Liver (tissue), 9 donors: ENCODE results near the gene CHRNA9. TPM values are rescaled to one million over a fixed set of nuclear protein-coding genes. Genes with fewer than 3 reads are reported as not detected.

Experiments
- DNase-seq: peaks from one replicate; pipeline ENCODE4 v3.0.0-alpha.2; 2017; ENCODE audit warnings: low spot score
- H3K27ac ChIP-seq, 2 donors: one replicate each; pipeline ENCODE4 v1.7.0; 2013; ENCODE audit warnings: inconsistent platforms in 2 of 2, low read length in 2 of 2, control low read depth in 1 of 2, low read depth in 1 of 2, mild to moderate bottlenecking in 1 of 2
- H3K27me3 ChIP-seq, 4 donors: one replicate each; pipeline versions ENCODE4 v1.6.1 to v1.7.0; 2013; ENCODE audit warnings: low read length in 3 of 4, inconsistent platforms in 1 of 4, mild to moderate bottlenecking in 1 of 4, moderate library complexity in 1 of 4; ENCODE audit not compliant: control insufficient read depth in 4 of 4, insufficient read depth in 4 of 4
- H3K36me3 ChIP-seq, 4 donors: one replicate each; pipeline versions ENCODE4 v1.6.1 to v1.7.0; 2013; ENCODE audit warnings: low read length in 3 of 4, mild to moderate bottlenecking in 3 of 4, low read depth in 1 of 4, moderate library complexity in 1 of 4; ENCODE audit not compliant: control insufficient read depth in 4 of 4, insufficient read depth in 3 of 4
- H3K4me1 ChIP-seq, 4 donors: one replicate each; pipeline versions ENCODE4 v1.6.1 to v1.7.0; 2013; ENCODE audit warnings: low read length in 3 of 4, mild to moderate bottlenecking in 3 of 4, moderate library complexity in 1 of 4; ENCODE audit not compliant: control insufficient read depth in 4 of 4, insufficient read depth in 4 of 4
- H3K4me3 ChIP-seq, 3 donors: one replicate each; pipeline versions ENCODE4 v1.6.1 to v1.7.0; 2013; ENCODE audit warnings: low read length in 3 of 3, control low read depth in 1 of 3, low read depth in 1 of 3, mild to moderate bottlenecking in 1 of 3
- H3K9ac ChIP-seq, 2 donors: one replicate each; pipeline ENCODE4 v1.7.0; 2013; ENCODE audit warnings: low read length in 2 of 2, mild to moderate bottlenecking in 2 of 2, moderate library complexity in 2 of 2, control low read depth in 1 of 2, low read depth in 1 of 2
- H3K9me3 ChIP-seq, 4 donors: one replicate each; pipeline versions ENCODE4 v1.6.1 to v1.7.0; 2013; ENCODE audit warnings: low read length in 3 of 4; ENCODE audit not compliant: control insufficient read depth in 4 of 4
- ATF3 ChIP-seq: IDR thresholded peaks from 2 replicates; pipeline ENCODE4 v1.6.1; 2016; ENCODE audit warnings: antibody characterized with exemption
- FOXA1 ChIP-seq: IDR thresholded peaks from 2 replicates; pipeline ENCODE4 v1.6.1; 2016; ENCODE audit warnings: antibody characterized with exemption
- FOXA2 ChIP-seq: IDR thresholded peaks from 2 replicates; pipeline ENCODE4 v1.6.1; 2016; ENCODE audit warnings: antibody characterized with exemption
- HNF4A ChIP-seq, 2 donors: conservative IDR thresholded peaks; 2 replicates each; pipeline ENCODE4 v1.6.1; 2016; ENCODE audit warnings: antibody characterized with exemption in 2 of 2, mild to moderate bottlenecking in 2 of 2
- HNF4G ChIP-seq: IDR thresholded peaks from 2 replicates; pipeline ENCODE4 v1.6.1; 2016; ENCODE audit warnings: antibody characterized with exemption
- JUND ChIP-seq, 2 donors: IDR thresholded peaks; 2 replicates each; pipeline ENCODE4 v1.6.1; 2016; ENCODE audit warnings: antibody characterized with exemption in 2 of 2
- MAX ChIP-seq: IDR thresholded peaks from 2 replicates; pipeline ENCODE4 v1.6.1; 2016; ENCODE audit warnings: antibody characterized with exemption
- NR2F2 ChIP-seq: IDR thresholded peaks from 2 replicates; pipeline ENCODE4 v1.6.1; 2016; ENCODE audit warnings: antibody characterized with exemption
- RAD21 ChIP-seq, 2 donors: IDR thresholded peaks; 2 replicates each; pipeline ENCODE4 v1.6.1; 2016; ENCODE audit warnings: antibody characterized with exemption in 2 of 2, mild to moderate bottlenecking in 2 of 2
- REST ChIP-seq: IDR thresholded peaks from 2 replicates; pipeline ENCODE4 v1.6.1; 2016; ENCODE audit warnings: antibody characterized with exemption, mild to moderate bottlenecking
- RXRA ChIP-seq, 2 donors: IDR thresholded peaks; 2 replicates each; pipeline ENCODE4 v1.6.1; 2017 to 2018; ENCODE audit warnings: antibody characterized with exemption in 2 of 2, mild to moderate bottlenecking in 1 of 2
- TAF1 ChIP-seq: conservative IDR thresholded peaks from 2 replicates; pipeline ENCODE4 v1.6.1; 2016; ENCODE audit warnings: antibody characterized with exemption, mild to moderate bottlenecking
- ZBTB33 ChIP-seq: IDR thresholded peaks from 2 replicates; pipeline ENCODE4 v1.6.1; 2016; ENCODE audit warnings: antibody characterized with exemption
- WGBS: extraction: QIAGEN DNeasy Blood & Tissue Kit; methylation state at CpG from one replicate; pipeline ENCODE4 v1.1.7; 2013; 5-methylcytosine and 5-hydroxymethylcytosine counted together
- polyA plus RNA-seq, 2 donors: library from polyadenylated mRNA; stranded (reverse) in 1 of 2; unstranded in 1 of 2; fragments of 200-250 nt in 1 of 2; fragments of >200 nt in 1 of 2; fragmentation: Nextera tagmentation in 1 of 2; extraction: Ambion mirVana in 1 of 2; gene quantifications; one replicate each; pipeline versions ENCODE4 v1.2.1 to v1.2.3, GENCODE V29; 2013 to 2015
- total RNA-seq, 2 donors: library from RNA; depleted of rRNA; stranded (reverse); fragments of >200 nt; gene quantifications; one replicate each; pipeline ENCODE4 v1.2.3, GENCODE V29; 2014
- donor health status: healthy.
- donor health status: healthy.
- donor health status: healthy.
- donor health status: healthy.
- donor health status: healthy.

Gene CHRNA9
- total and polyA plus RNA-seq, 4 donors = not detected

- Histone ChIP-seq H3K27me3 (no peaks in the 10 kb centered on the region), H3K9ac (no peak overlapping the region), H3K9me3 (no peaks in the 10 kb centered on the region), H3K36me3 (no peaks in the 10 kb centered on the region), H3K4me3 (no peak overlapping the region), H3K27ac (no peak overlapping the region), H3K4me1 (peaks cover 0 to 7% (median 2%) of the 10 kb centered on the region in 4 donors)
- DNase-seq = no peak
- TF ChIP-seq RAD21 (IDR thresholded peaks at IDR 0.05) (no peak), FOXA1 (no peak), ATF3 (no peak), ZBTB33 (no peak)
- WGBS = 83% methylated on average over 7 of the region's 7 CpGs
These were observed 13.4 kb upstream of the CHRNA9 start for GRCh38 chr4:40321574-40322275.

GRCh38 chr4:40322811-40323210 lies 12.3 kb upstream of the CHRNA9 start:
- no peak overlapping the region for H3K27ac ChIP-seq
- 63% methylated on average over 4 of the region's 4 CpGs for WGBS
- no peaks in the 10 kb centered on the region for H3K36me3 ChIP-seq
- no peaks in the 10 kb centered on the region for H3K9me3 ChIP-seq
- DNase-seq = no peak
- H3K4me3 ChIP-seq = no peak overlapping the region
- no peak for TF ChIP-seq FOXA2
- TF ChIP-seq HNF4A (conservative IDR thresholded peaks at IDR 0.05) = no peak
- no peak for TF ChIP-seq REST
- TF ChIP-seq RXRA (IDR thresholded peaks at IDR 0.05) = no peak
- no peak for TF ChIP-seq NR2F2
- no peak for TF ChIP-seq MAX
- no peak for TF ChIP-seq HNF4G
- TF ChIP-seq ZBTB33 = no peak
- TF ChIP-seq JUND (IDR thresholded peaks at IDR 0.05) = no peak
- TF ChIP-seq TAF1 = no peak
- H3K4me1 ChIP-seq = peaks cover 0 to 9% (median 2%) of the 10 kb centered on the region in 4 donors
- no peak overlapping the region for H3K9ac ChIP-seq
- no peaks in the 10 kb centered on the region for H3K27me3 ChIP-seq
